Fibroblast of villous mesenchyme (primary cell): ENCODE measurements around the gene TRIM39. TPM values are rescaled to one million over a fixed set of nuclear protein-coding genes. Genes with fewer than 3 reads are reported as not detected.

Experiments used
- DNase-seq: peaks from one replicate; pipeline ENCODE4 v3.0.0-alpha.2; 2010; ENCODE audit warnings: low read depth
- H3K4me3 ChIP-seq: 2 replicates; pipeline ENCODE4 v1.5.1; 2011; ENCODE audit warnings: low read depth, mild to moderate bottlenecking, low read length
- CTCF ChIP-seq: IDR thresholded peaks from 2 replicates; pipeline ENCODE4 v1.5.1; 2012; ENCODE audit warnings: low read depth, mild to moderate bottlenecking, low read length; ENCODE audit not compliant: insufficient read depth
- total RNA-seq: library from RNA; depleted of rRNA; stranded (reverse); fragments of >200 nt; gene quantifications from 2 replicates; pipeline ENCODE4 v1.2.3, GENCODE V29; 2012

The TRIM39 gene
- total RNA-seq, 1 donor = 10.8 TPM

- DNase-seq = peak; percentile 88
- no peak for TF ChIP-seq CTCF
- H3K4me3 ChIP-seq = peak overlapping the region; percentile 87
Observed at GRCh38 chr6:30325873-30326525, 728 bp upstream of the TRIM39 start.

GRCh38 chr6:30327232-30327746 is 562 bp downstream of the TRIM39 start:
- TF ChIP-seq CTCF = no peak
- DNase-seq = no peak
- H3K4me3 ChIP-seq = peak overlapping the region; percentile 87

GRCh38 chr6:30328397-30328796 is 1.7 kb downstream of the TRIM39 start:
- DNase-seq = no peak
- no peak overlapping the region for H3K4me3 ChIP-seq
- TF ChIP-seq CTCF = no peak

- no peak overlapping the region for H3K4me3 ChIP-seq
- DNase-seq = no peak
- no peak for TF ChIP-seq CTCF
Observed at GRCh38 chr6:30329331-30329730, 2.6 kb downstream of the TRIM39 start.

DNA sequence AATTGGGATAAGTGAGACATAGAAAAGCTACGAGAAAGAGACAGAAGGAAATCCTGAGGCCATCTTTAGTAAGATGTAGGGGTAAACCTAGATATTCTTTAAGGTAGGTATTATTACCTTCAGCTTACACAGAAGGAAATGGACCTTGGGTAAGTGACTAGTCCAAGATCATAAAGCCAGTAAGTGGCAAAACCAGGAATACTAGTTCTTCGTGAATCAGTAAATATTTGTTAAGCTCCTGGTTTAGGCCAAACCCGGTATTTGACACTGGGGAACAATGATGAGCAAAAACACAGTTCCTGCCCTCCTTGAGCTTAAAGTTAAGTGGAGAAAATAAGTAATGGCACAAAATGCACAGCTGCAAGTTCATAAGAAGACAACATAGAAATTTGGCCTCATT is 5.3 kb downstream of the TRIM39 start:
- DNase-seq = no peak
- H3K4me3 ChIP-seq = no peak overlapping the region
- no peak for TF ChIP-seq CTCF

DNA sequence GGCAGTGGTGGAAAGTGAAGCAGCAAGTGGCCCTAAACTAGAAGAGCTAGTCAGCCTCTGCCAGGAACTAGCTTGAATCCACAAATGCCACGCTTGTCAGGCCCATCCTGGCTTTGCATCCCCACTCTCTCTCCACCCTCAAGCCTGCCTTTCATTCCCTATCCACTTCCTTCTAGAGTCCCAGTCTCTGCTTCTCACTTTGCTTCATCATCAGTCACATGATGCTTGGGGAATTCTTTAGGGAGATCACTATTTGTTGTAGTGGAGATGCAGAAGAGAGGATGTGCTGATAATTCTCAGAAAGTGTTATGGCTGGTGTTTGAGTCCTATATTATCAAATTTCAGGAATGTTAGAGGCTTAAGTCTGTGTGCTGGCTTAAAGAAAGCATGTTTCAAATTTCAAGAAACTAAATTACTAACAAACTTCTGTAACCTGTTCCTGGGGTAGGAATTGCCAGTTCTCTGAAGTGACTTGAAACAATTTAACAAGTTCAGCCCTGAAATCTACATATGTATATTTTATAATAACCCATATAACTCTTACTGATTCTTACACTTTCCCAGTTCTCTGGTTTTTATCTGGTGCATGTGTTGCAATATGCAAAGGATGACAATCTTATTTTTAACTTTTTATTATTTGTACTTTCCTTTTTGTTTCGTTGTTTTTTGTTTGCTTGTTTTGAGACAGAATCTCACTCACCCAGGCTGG is 7.5 kb downstream of the TRIM39 start:
- DNase-seq = no peak
- TF ChIP-seq CTCF = no peak
- H3K4me3 ChIP-seq = no peak overlapping the region

- no peak for TF ChIP-seq CTCF
- DNase-seq = no peak
- no peak overlapping the region for H3K4me3 ChIP-seq
Observed at GRCh38 chr6:30340589-30341054, 13.9 kb downstream of the TRIM39 start.
